ENCODE results near the gene REL. TPM values are rescaled to one million over a fixed set of nuclear protein-coding genes. Genes with fewer than 3 reads are reported as not detected.

Gene REL
- total RNA-seq, 1 experiment from 2014 or later = 10.0 TPM

- H3K27ac ChIP-seq (ENCODE audit: low read length) = no peak overlapping the region
- no peaks in the 10 kb centered on the region for H3K36me3 ChIP-seq (ENCODE audit: control insufficient read depth, insufficient read depth, low read length)
- in situ Hi-C loops (cut with HindIII; ENCODE audit: low pct_unique_long_range_greater_than_20kb, low sequenced_read_pairs) = no loop called here
- no peak for ATAC-seq
- H3K4me3 ChIP-seq (ENCODE audit: low read depth in 2 of 2, low read length in 2 of 2) = no peak overlapping the region
- ChIA-PET CTCF (no interaction called here), POLR2A (interaction anchor here (0.6 kb wide), 1 partner anchor 375 kb away, joined by 5 read pairs; no protein-coding TSS in a partner anchor)
- BruUV-seq (replicated peaks) = no TSS peak
- no peaks in the 10 kb centered on the region for H3K27me3 ChIP-seq (ENCODE audit: control insufficient read depth, insufficient read depth, low read length)
- no peak for TF ChIP-seq TCF7L2 (IDR thresholded peaks at IDR 0.05; ENCODE audit: low read depth, low read length)
- TF ChIP-seq POLR2AphosphoS5 (IDR thresholded peaks at IDR 0.05; ENCODE audit: low read depth, low read length) = no peak
- no peak for TF ChIP-seq SIN3A (IDR thresholded peaks at IDR 0.05; ENCODE audit: borderline replicate concordance, insufficient read depth, low read depth, low read length)
- no peak for TF ChIP-seq CTCF (IDR thresholded peaks at IDR 0.05)
- no peak for TF ChIP-seq REST (IDR thresholded peaks at IDR 0.05; ENCODE audit: insufficient read depth in 1 of 2, low read depth in 2 of 2, low read length in 1 of 2)
- DNase-seq (ENCODE audit: low read depth, low spot score) = no peak
- H3K4me1 ChIP-seq (ENCODE audit: control insufficient read depth, insufficient read depth, low read length) = no peaks in the 10 kb centered on the region
- intact Hi-C loops (cut with micrococcal nuclease; ENCODE audit: unreplicated experiment) = no loop called here
- no peaks in the 10 kb centered on the region for H3K9me3 ChIP-seq (ENCODE audit: control insufficient read depth, insufficient read depth, low read depth, low read length)
Observed at GRCh38 chr2:60852282-60852860, 29.0 kb upstream of the REL start.

- H3K27me3 ChIP-seq (ENCODE audit: control insufficient read depth, insufficient read depth, low read length) = no peaks in the 10 kb centered on the region
- DNase-seq (ENCODE audit: low read depth, low spot score) (no peak), ATAC-seq (no peak)
- H3K4me3 ChIP-seq (ENCODE audit: low read depth in 2 of 2, low read length in 2 of 2) = no peak overlapping the region
- in situ Hi-C loops (cut with HindIII; ENCODE audit: low pct_unique_long_range_greater_than_20kb, low sequenced_read_pairs) (no loop called here), intact Hi-C loops (cut with micrococcal nuclease; ENCODE audit: unreplicated experiment) (no loop called here)
- no peak overlapping the region for H3K27ac ChIP-seq (ENCODE audit: low read length)
- H3K9me3 ChIP-seq (ENCODE audit: control insufficient read depth, insufficient read depth, low read depth, low read length) = no peaks in the 10 kb centered on the region
- TF ChIP-seq CTCF (IDR thresholded peaks at IDR 0.05) (no peak), SIN3A (IDR thresholded peaks at IDR 0.05; ENCODE audit: borderline replicate concordance, insufficient read depth, low read depth, low read length) (no peak), REST (IDR thresholded peaks at IDR 0.05; ENCODE audit: insufficient read depth in 1 of 2, low read depth in 2 of 2, low read length in 1 of 2) (no peak), POLR2AphosphoS5 (IDR thresholded peaks at IDR 0.05; ENCODE audit: low read depth, low read length) (no peak), TCF7L2 (IDR thresholded peaks at IDR 0.05; ENCODE audit: low read depth, low read length) (no peak)
- POLR2A ChIA-PET = no interaction called here
- CTCF ChIA-PET = interaction anchor here (0.6 kb wide), 1 partner anchor 11 kb away, joined by 3 read pairs; no protein-coding TSS in a partner anchor
- no peaks in the 10 kb centered on the region for H3K4me1 ChIP-seq (ENCODE audit: control insufficient read depth, insufficient read depth, low read length)
- H3K36me3 ChIP-seq (ENCODE audit: control insufficient read depth, insufficient read depth, low read length) = no peaks in the 10 kb centered on the region
- BruUV-seq (replicated peaks) = no TSS peak
Observed at GRCh38 chr2:60853531-60853930, 27.8 kb upstream of the REL start.
